DOHH2 (cell line): ENCODE results near the gene SMTN.
"Not testable (repeated sequence)": the region's sequence is repeated elsewhere in the genome, so short reads cannot be mapped to it uniquely, and the experiment has no call there.

Source experiments
- H3F3A ChIP-seq: fragments of 200-600 bp; sonication (generic), shearing (Covaris generic); 2 replicates; pipeline ENCODE4 v1.6.0; 2016; ENCODE audit warnings: antibody characterized with exemption, mild to moderate bottlenecking; ENCODE audit not compliant: control insufficient read depth, insufficient read depth
- H3K27ac ChIP-seq: fragments of 200-600 bp; sonication (generic); 2 replicates; pipeline ENCODE4 v1.5.1; 2014; ENCODE audit warnings: low read depth, mild to moderate bottlenecking, low read length, moderate library complexity
- H3K27me3 ChIP-seq: fragments of 200-600 bp; sonication (generic); 2 replicates; pipeline ENCODE4 v1.6.1; 2014; ENCODE audit warnings: mild to moderate bottlenecking, low read length, mixed read lengths; ENCODE audit not compliant: control insufficient read depth
- H3K36me3 ChIP-seq: fragments of 200-600 bp; sonication (generic); 2 replicates; pipeline ENCODE4 v1.6.1; 2014; ENCODE audit warnings: mild to moderate bottlenecking, low read length, moderate library complexity, mixed read lengths; ENCODE audit not compliant: control insufficient read depth
- H3K4me1 ChIP-seq: fragments of 200-600 bp; sonication (generic); 2 replicates; pipeline ENCODE4 v1.6.1; 2014; ENCODE audit warnings: mild to moderate bottlenecking, low read length, mixed read lengths; ENCODE audit not compliant: control insufficient read depth
- H3K4me2 ChIP-seq: fragments of 200-600 bp; sonication (generic); 2 replicates; pipeline ENCODE4 v1.6.0; 2014; ENCODE audit warnings: mild to moderate bottlenecking, low read length, moderate library complexity
- H3K4me3 ChIP-seq: fragments of 200-600 bp; sonication (generic); 2 replicates; pipeline ENCODE4 v1.5.1; 2014; ENCODE audit warnings: mild to moderate bottlenecking, low read length, mixed read lengths
- H3K79me2 ChIP-seq: fragments of 200-600 bp; sonication (generic); 2 replicates; pipeline ENCODE4 v1.6.1; 2014; ENCODE audit warnings: mild to moderate bottlenecking, low read length, mixed read lengths; ENCODE audit not compliant: control insufficient read depth
- H3K9me2 ChIP-seq: fragments of 200-600 bp; sonication (generic); replicated peaks from 2 replicates; pipeline ENCODE4 v1.6.1; 2014; ENCODE audit warnings: mild to moderate bottlenecking, low read length, mixed read lengths; ENCODE audit not compliant: control insufficient read depth
- H3K9me3 ChIP-seq: fragments of 200-600 bp; sonication (generic); 2 replicates; pipeline ENCODE4 v1.6.1; 2014; ENCODE audit warnings: antibody characterized with exemption, low read length, mixed read lengths; ENCODE audit not compliant: control insufficient read depth, insufficient read depth
- H4K20me1 ChIP-seq: fragments of 200-600 bp; sonication (generic); 2 replicates; pipeline ENCODE4 v1.6.0; 2014; ENCODE audit warnings: low read depth, mild to moderate bottlenecking, antibody characterized with exemption, low read length, moderate library complexity; ENCODE audit not compliant: control insufficient read depth, insufficient read depth
- EZH2phosphoT487 ChIP-seq: fragments of 200-600 bp; sonication (generic); IDR thresholded peaks from 2 replicates; pipeline ENCODE4 v1.6.1; 2017; ENCODE audit warnings: borderline replicate concordance, mild to moderate bottlenecking, antibody characterized with exemption, low read length, moderate library complexity, mixed read lengths
- TF ChIP-seq, protein P1 (sequence below): fragments of 200-600 bp; sonication (generic); IDR thresholded peaks from one replicate; pipeline ENCODE4 v1.5.1; 2014; ENCODE audit warnings: antibody characterized with exemption, mild to moderate bottlenecking, low read depth, low read length; ENCODE audit not compliant: poor library complexity, severe bottlenecking

Gene SMTN

DNA sequence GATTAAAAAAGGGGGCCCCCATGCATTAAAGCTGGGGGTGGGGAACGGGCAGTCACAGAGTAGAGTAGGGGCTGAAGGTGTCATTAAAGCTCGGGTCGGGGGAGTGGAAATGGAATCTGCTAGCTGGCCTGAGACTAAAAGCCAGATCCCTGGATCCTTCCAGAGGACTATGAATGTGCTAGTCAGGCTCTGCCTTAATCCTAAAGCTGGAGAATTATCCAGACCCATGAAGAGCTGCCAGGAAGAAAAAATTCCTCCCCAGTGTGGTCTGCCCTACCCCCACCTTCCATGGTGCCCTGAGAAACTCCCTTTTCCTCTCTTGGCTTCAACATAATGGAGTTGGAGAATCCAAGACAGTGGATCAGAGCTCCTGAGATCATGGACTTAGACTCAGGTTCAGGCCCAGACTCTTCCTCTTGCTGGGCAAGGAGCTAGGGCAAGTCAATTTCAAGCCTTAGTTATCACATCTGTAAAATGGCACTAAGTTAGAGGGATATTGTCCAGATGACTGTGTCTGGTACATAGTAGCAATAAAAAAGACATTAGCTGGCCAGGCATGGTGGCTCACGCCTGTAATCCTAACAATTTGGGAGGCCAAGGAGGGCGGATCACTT, 24.0 kb upstream of the SMTN start:
- Histone ChIP-seq H3F3A (no peaks in the 10 kb centered on the region), H3K27me3 (no peaks in the 10 kb centered on the region), H3K4me2 (no peak overlapping the region), H3K9me3 (no peaks in the 10 kb centered on the region), H3K79me2 (no peaks in the 10 kb centered on the region), H3K9me2 (no peaks in the 10 kb centered on the region), H4K20me1 (no peaks in the 10 kb centered on the region), H3K36me3 (no peaks in the 10 kb centered on the region), H3K4me3 (no peak overlapping the region), H3K27ac (no peak overlapping the region), H3K4me1 (no peaks in the 10 kb centered on the region)
- no peak for TF ChIP-seq EZH2phosphoT487
- TF ChIP-seq, protein P1, sequence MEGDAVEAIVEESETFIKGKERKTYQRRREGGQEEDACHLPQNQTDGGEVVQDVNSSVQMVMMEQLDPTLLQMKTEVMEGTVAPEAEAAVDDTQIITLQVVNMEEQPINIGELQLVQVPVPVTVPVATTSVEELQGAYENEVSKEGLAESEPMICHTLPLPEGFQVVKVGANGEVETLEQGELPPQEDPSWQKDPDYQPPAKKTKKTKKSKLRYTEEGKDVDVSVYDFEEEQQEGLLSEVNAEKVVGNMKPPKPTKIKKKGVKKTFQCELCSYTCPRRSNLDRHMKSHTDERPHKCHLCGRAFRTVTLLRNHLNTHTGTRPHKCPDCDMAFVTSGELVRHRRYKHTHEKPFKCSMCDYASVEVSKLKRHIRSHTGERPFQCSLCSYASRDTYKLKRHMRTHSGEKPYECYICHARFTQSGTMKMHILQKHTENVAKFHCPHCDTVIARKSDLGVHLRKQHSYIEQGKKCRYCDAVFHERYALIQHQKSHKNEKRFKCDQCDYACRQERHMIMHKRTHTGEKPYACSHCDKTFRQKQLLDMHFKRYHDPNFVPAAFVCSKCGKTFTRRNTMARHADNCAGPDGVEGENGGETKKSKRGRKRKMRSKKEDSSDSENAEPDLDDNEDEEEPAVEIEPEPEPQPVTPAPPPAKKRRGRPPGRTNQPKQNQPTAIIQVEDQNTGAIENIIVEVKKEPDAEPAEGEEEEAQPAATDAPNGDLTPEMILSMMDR = no peak

DNA sequence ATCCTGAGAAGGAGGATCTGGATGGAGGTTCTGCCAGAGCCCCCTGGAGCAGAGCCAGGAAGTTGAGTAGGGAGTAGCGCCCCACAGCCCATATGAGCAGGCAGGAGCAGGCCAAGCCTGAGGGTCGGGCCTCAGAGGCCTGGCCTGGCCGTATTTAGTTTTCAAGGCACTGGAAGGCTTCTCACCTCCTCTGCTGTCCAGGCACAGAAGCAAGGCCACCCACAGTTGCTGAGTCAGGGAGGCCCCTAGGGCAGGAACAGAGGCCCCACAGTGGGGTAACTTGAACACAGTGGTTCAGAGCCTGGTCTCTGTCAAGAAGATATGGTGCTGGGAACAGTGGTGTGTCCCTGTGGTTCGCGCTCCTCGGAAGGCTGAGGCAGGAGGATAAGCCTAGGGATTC, 21.5 kb upstream of the SMTN start:
- not testable (repeated sequence) for H3K9me2 ChIP-seq, H3K27me3 ChIP-seq, H3K36me3 ChIP-seq, H3K4me3 ChIP-seq, H3F3A ChIP-seq, H3K9me3 ChIP-seq, H3K4me2 ChIP-seq, H3K79me2 ChIP-seq, H4K20me1 ChIP-seq, H3K27ac ChIP-seq
- peaks cover 13% of the 10 kb centered on the region for H3K4me1 ChIP-seq

DNA sequence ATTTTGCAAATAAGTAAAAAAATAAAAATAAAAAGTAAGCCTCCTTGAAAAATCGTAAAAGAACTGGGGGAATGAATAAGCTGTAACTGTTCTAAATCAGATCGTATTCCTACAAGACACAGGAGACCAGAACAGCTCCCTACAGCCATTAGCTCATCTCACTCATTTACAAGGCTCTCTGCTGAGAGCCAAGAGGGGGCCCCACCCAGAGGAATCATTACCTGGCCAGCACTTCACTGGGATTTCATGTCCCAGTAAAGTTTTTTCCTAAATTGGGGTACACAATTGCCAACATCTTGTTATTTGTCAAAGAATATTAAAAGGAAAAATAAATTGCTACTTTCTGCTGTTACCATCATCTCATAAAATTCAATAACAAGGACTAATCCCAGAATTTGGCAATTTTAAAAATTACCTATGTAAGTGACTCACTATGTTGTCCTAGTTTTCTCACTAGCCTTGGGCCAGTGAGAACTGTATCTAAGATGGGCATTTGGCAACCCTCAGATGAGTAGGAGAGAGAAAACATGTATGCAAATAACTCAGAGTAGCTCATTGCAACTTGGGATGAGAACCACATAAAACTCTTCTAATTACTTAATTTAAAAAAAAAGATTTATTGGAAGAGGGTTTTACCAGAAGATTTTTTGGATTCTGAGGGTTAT, 18.4 kb upstream of the SMTN start:
- Histone ChIP-seq H3K9me3 (no peaks in the 10 kb centered on the region), H3K4me2 (no peak overlapping the region), H3K79me2 (no peaks in the 10 kb centered on the region), H3K36me3 (no peaks in the 10 kb centered on the region), H4K20me1 (no peaks in the 10 kb centered on the region), H3K27ac (no peak overlapping the region), H3K9me2 (no peaks in the 10 kb centered on the region), H3F3A (no peaks in the 10 kb centered on the region), H3K4me1 (peaks cover 13% of the 10 kb centered on the region), H3K4me3 (no peak overlapping the region), H3K27me3 (no peaks in the 10 kb centered on the region)
- no peak for TF ChIP-seq EZH2phosphoT487

DNA sequence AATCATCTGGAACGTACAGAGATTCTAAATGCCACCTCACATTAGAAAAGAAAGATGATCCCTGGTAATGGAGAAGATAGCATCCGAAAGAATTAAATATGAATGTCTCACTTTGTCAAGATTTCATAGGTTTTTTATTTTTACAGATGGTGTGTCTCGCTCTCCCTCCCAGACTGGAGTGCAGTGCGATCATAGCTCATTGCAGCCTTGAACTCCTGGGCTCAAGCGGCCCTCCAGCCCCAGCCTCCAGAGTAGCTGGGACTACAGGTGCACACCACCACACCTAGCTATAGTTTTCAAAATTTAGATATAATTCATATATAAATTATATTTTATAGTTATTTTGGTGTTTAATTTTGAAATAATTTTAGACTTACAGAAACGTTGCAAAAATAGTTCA, 16.7 kb upstream of the SMTN start:
- peaks cover 13% of the 10 kb centered on the region for H3K4me1 ChIP-seq
- no peaks in the 10 kb centered on the region for H4K20me1 ChIP-seq
- H3F3A ChIP-seq = no peaks in the 10 kb centered on the region
- H3K4me2 ChIP-seq = peak overlapping the region; percentile 46
- H3K4me3 ChIP-seq = peak overlapping the region; percentile 65
- H3K27ac ChIP-seq = no peak overlapping the region
- no peaks in the 10 kb centered on the region for H3K27me3 ChIP-seq
- no peaks in the 10 kb centered on the region for H3K36me3 ChIP-seq
- no peaks in the 10 kb centered on the region for H3K79me2 ChIP-seq
- TF ChIP-seq EZH2phosphoT487 = no peak
- TF ChIP-seq, protein P1 = no peak
- no peaks in the 10 kb centered on the region for H3K9me3 ChIP-seq
- H3K9me2 ChIP-seq = no peaks in the 10 kb centered on the region
